Kidney glomerular epithelial cell (primary cell): ENCODE data around the gene EDARADD.

Experiments used
- DNase-seq: peaks from one replicate; lab custom pipeline; 2025; lab: John Stamatoyannopoulos, UW

Gene EDARADD

DNA sequence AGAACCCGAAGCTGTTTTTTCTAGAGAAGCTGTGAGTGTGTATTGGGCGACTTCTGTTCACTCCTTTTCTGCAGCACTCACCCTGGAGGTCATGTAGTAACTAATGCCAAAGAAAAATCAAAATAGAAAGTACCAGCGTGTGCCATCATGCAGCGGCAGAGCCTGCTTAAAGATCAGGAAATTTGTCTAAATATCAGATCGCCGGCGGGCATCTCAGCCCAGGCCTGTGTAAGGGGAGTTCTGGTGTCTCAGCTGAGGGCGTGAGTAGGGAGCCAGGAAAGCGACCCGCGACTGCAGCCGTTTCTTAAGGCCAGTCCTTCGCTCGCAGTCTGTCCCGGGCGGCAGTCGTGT is 768 bp downstream of the EDARADD start:
- DNase-seq = peak; percentile 35

DNA sequence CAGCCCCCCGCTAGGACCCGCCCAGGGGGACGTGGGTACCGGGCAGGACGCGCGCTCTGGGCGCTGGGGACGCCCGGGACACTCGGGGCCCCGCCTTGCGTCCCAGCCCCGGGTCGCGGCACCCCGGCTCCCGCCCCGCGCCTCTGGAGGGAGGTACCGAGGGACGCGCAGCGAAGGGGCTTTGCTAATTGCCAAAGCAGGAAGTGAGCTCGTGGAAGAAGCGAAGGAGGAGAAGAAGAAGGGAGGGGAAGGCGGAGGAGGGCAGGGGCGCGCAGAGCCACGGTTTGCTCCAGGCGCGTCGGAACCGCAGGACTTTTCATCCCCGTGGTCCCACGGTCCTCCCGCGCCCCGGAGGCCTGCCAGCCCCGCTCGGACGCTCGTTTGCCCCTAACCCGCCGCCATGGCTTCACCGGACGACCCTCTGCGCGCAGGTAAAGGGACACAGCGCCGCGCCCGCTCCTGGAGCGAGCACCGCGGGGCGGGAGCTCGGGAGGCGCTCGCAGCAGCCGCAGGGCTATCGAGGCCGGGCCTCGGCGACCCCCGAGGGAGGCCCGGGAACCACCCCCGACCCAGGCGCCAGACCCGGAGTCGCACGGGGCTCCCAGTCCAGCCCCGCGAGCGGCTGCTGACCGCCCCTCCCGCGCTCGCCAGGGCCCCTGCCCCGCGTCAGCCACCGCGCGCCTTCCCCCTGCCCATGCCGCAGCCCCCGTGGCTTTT is 1.3 kb downstream of the EDARADD start:
- peak; percentile 35 for DNase-seq

GRCh38 chr1:236395947-236396664 is 2.0 kb downstream of the EDARADD start:
- no peak for DNase-seq

- no peak for DNase-seq
Measured at GRCh38 chr1:236396665-236397043, 2.6 kb downstream of the EDARADD start.

DNA sequence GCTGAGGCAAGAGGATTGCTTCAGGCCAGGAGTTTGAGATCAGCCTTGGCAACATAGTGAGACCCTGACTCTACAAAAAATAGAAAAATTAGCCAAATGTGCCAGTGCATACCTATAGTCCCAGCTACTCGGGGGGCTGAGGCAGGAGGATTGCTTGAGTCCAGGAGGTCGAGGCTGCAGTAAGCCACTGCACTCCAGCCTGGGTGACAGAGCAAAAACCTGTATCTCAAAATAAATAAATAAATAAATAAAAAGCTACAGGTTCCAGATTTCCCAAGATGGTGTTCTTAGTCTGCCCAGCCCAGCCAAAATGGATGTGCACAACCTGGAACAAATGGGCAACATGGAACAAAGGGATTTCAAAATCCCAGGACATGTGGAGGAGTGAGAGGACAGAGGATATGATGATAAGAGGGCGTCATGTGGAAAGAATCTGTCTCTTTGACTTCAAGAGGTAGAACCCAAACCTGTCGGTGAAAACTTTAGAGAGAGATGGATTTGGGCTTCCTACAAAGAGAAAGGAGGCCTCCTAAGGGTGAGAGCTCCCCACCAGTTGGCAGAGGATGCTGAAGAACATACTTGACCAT is 3.2 kb downstream of the EDARADD start:
- no peak for DNase-seq

GRCh38 chr1:236398538-236398937 is 4.5 kb downstream of the EDARADD start:
- no peak for DNase-seq

DNA sequence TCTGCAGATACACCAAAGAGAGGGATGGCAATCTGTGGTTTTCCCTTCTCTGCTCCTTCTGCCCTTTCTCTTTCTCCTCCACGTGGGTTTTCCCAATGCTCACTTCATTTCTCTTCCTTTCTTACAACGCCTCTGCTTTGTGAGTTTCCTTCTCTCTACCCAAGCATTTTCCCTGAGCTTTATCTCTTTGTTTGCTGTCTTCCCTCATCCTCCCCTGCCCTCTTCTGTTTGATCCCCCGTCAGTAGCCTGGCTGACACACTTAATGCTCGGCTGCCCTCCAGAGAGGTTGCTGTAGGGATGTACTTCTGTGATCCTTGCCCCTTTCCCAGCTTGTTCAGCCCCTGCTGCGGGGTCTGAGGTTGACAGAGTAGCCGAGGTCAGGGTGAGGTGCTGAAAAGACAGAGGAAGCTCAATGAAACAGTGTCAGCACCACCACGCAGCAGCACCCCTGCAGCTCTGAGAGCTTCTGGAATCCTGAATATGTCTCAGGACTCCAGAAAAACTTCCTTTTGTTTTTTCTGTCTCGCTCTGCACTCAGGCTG is 6.0 kb downstream of the EDARADD start:
- peak; percentile 55 for DNase-seq

DNA sequence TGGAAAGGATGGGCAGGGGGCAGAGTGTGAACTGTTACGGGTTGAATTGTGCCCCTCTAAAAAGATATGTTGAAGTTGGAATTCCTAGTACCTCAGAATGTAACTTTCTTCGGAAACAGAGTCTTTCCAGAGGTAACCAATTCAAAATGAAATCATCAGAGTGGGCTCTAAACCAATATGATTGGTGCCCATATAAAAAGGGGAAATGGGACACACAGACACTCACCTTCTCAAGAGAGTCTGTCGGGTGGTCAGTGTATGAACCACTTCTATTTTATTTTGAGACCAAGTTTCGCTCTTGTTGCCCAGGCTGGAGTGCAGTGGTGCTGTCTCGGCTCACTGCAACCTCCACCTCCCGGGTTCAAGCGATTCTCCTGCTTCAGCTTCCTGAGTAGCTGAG is 7.6 kb downstream of the EDARADD start:
- no peak for DNase-seq

DNA sequence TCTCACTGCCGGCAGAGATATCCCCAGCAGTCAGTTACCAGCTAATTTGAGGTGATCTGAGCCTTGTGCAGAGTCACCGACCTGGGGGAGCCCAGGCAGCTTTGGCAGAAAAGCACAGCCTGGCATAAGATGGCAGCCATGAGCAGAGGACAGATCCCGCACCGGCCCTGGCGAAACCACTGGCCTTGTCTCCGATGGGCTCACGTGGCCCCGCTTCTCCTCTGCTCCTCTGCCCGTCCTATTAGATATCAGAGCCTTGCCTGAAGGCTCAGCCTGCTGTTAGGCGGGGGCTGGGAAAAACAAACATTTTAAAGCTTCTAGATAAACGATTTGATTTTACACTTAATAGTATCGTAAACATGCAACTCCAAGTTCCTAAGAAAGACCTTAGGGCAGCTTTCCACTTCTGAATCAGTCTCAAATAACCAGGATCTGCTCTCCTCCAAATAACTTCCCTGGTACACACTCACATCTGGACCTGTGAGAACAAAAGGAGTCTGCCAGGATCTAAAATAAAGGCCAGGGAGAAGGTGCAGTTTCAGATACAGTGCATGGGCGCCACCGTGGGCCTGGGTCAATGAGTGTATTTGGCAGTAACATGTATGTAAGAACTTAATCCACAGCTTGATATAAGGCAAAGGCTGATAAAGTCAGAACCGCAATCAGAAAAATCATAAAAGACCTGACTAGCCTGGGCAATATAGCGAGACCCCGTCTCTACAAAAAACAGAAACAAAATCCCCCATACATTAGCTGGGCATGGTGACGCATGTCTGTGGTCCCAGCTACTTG is 10.0 kb downstream of the EDARADD start:
- no peak for DNase-seq

DNA sequence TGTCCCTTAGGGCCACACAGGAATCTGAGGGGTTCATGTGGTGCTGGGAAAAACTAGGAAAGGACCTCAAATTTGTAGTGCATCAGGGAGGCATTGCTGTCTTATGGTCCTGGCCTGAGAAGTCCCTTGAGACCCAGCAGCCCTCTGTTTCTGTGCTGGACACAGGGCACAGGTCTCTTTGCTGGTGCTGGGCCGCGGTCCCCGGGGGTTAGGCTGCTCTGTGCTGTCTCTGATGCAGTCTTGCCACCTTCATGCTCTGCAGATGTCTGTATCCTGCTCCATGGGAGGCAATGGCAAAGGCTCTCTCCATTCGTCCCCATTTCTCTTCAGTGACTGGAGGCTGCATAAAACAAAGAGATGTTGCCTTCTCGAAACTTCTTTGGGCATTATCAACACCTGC is 13.0 kb downstream of the EDARADD start:
- DNase-seq = no peak

DNA sequence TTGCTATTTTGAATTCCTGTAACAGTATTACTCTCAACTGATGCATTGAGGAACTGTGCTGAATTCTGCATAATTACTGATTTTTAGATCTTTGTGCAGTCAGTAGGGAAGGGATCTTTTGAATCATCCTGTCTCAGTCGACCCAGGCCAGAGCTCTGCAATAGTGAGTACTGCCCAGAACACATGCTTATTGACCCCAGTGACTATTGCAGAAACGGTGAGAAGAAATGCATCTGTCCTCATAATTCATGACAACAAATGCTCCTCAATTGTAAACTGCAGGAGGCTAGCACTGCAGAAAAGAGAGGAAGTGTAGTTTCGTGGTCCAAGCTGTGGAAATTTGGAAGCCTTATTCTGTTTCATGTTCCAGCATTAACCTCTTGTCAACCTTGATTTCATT is 19.6 kb downstream of the EDARADD start:
- no peak for DNase-seq

DNA sequence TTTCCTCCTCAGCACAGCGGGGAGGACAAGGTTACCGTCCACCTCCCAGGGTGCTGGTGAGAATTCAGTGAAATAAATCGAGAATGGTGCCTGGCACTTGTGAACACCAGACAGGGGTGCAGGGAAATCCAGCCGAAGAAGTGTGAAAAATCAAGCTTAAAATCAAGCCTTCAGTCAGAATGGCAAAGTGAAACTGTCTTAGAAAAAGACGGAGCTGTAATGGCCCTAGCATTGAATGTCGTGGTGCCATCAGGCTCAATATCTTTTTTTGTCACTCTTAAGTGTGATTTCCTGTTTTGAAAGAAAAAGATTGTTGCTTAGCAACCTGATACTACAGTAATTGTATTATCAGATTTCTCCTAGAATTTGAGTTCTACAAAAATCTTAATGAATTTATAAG is 22.1 kb downstream of the EDARADD start:
- no peak for DNase-seq

GRCh38 chr1:236417336-236417735 is 23.2 kb downstream of the EDARADD start:
- no peak for DNase-seq

DNA sequence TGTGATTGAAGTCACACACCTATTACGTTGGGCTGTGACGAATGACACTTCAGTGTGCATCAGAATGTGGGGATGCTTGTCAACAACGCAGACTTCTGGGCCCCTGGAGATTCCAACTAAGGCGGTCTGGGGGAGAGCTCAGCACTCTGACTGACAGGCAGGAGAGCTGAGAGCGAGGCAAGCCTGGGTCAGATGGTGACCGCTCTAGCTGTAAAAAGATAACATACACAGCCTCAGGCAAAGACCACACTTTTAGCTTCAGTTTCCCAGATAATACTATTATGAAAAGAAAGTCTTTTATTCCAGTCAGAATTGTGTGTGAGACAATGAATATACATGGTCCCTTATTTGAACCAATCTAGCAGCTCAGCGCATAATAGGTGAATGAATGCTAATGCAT is 25.4 kb downstream of the EDARADD start:
- no peak for DNase-seq

- no peak for DNase-seq
Measured at GRCh38 chr1:236421022-236421421, 26.9 kb downstream of the EDARADD start.

GRCh38 chr1:236421850-236422516 is 27.9 kb downstream of the EDARADD start:
- no peak for DNase-seq

- no peak for DNase-seq
Measured at GRCh38 chr1:236422517-236422876, 28.4 kb downstream of the EDARADD start.

GRCh38 chr1:236425031-236425663 is 31.1 kb downstream of the EDARADD start:
- DNase-seq = no peak

DNA sequence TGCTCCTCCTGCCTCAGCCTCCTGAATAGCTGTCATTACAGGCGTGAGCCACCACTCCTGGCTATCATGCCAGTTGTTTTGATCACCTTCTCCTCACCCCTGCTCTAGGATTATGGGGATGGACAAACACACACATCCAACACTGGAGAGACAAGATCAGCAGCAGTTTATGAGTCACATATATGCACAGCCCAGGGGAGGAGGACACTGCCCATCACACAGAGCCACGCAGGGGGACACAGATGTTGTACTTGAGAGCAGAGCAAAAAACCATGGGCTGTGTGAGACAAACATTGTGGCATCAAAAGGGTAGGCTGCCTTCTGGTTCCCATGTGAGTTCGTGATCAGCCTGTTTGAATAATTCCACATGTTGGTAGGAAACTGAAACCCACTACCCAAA is 32.1 kb downstream of the EDARADD start:
- no peak for DNase-seq

- DNase-seq = peak; percentile 5
Measured at GRCh38 chr1:236429715-236430274, 35.7 kb downstream of the EDARADD start.

- DNase-seq = no peak
Measured at GRCh38 chr1:236433819-236434315, 39.8 kb downstream of the EDARADD start.
